HG03457 (cell line): ENCODE results near the gene CHAF1B.
"Not testable (repeated sequence)": the region's sequence is repeated elsewhere in the genome, so short reads cannot be mapped to it uniquely, and the experiment has no call there.

Experiments
- ATAC-seq: cut with Tn5 transposase; IDR thresholded peaks from one replicate; pipeline ENCODE4 v1.9.1; 2021; ENCODE audit warnings: moderate number of reproducible peaks; ENCODE audit not compliant: unreplicated experiment

Gene CHAF1B

DNA sequence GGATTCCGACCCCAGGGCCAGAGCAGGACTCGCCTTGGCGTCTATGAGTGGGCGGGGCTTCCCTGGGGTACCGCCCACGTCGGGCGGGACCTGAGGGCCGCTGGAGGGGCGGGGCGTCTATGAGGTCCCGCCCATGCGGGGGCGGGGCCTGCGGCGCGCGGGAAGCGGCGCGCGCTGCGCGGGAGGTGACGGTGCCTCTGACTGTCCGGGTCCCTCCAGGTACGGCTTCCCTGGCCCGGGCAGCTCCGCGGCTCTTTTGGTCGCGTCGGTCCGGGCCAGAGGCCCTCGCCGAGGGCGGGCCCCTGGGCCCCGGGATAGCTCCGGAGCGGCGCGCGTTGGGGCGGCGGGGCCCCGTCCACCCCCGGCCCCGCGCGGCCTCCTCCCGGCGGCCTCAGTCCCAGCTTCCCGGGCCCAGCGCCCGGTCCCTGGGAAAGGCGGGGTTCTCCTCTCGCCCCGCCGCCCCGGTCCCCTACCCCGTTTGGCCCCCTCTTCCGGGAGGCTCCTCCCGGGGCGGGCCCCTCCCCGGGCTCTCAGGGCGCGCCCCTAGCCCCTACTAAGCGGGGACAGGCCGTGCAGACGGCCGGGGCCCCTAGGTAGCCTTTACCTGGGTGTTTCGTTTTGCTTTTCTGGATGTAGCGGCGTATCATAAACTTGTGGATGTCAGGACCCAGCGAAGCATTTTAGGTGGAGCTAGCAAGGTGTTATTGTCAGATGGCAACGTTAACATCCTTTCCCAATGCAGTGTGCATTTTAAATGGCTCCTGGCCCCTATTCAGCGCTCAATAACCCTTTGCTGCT is at the start of gene CHAF1B:
TSS of gene CHAF1B (plus strand) at position 160 of the 798 bp plus-strand sequence. CDS start 745 bp downstream, outside the sequence.
- no peak for ATAC-seq

DNA sequence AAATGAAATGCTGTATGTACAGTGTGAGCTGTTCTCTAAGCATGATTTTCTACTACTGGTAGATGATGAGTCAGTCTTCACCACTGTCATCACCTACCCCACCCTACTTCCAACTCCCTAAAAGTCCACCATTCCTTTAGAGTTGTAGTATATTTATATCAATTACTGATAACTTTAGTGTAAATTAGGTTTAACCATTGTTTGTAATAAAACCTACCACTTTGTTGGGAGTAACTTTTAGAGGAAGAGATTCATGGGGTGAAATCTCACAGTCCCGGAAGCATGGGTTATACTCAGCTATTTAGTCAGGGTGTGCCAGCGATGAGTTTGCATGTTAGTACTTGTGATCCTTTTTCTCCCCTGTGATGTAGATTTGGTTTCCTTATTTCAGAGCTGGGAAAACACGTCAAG is 48.1 kb upstream of the CHAF1B start:
- ATAC-seq: no peak

DNA sequence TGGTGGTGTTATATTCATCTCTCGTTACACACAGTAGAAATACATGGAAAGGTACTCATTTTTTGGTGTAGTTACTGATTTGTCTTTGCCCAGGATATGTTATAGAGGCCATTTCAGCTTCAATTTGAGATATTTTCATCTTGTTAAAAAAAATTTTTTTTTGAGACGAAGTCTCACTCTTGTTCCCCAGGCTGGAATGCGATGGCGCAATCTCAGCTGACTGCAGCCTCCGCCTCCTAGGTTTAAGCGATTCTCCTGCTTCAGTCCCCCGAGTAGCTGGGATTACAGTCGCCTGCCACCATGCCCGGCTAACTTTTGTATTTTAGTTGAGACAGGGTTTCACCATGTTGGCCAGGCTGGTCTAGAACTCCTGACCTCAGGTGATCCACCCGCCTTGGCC is 46.2 kb upstream of the CHAF1B start:
- no peak for ATAC-seq

DNA sequence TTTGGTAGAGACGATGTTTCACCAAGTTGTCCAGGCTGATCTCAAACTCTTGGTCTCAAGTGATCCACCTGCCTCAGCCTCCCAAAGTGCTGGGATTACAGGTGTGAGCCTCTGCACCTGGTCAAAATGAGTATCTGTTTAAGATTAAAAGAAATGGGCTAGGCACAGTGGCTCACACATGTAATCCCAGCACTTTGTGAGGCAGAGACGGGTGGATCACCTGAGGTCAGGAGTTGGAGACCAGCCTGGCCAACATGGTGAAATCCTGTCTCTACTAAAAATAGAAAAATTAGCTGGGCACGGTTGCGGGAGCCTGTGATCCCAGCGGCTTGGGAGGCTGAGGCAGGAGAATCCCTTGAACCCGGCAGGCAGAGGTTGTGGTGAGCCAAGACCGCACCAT is 42.6 kb upstream of the CHAF1B start:
- ATAC-seq: not testable (repeated sequence)

DNA sequence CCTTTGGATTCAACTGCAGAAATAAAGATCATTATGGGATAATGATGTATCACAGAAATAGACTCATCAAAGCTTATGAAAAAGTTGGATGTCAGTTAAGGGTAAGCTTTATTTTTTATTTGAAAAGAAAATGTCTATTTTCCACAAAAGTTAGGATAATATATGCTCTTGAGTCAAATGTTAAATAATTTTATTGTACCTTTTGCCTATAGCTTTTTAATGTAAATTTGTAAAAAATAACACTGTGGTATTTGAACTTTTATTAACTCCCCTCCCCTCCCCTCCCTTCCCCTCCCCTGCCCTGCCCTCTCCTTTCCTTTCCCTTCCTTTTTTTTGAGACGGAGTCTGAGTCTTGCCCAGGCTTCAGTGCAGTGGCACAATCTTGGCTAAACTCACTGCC is 40.3 kb upstream of the CHAF1B start:
- ATAC-seq: no peak

DNA sequence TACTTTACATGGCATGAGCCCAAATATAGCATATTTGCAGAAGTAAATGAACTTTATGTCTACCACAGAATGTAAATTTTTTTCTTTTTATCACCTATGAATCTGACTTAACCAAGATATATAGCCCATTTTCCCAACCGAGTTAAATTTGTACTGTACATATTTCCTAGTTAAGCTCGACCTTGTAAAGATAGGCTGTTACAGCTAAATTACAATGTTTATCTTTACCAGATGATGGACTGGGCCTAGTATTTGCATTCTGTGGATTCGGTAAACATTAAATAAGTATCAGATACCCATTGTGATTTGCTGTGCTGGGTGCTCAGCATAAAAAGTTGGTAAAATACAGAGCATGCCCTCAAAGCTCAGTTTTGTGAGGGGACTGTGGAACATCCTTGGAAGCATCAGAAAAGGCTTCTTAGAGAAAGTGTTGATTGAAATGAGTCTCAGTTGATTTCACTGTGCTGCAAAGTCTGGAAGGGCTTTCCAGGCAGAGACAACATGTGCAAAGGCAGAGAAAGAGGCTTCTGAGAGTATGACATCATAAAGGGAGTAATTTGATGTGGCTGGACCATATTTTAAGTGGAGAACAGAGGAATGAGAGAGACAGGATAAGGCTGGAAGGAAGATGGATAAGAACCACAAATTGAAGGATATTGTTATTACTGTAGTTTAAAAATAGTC is 37.8 kb upstream of the CHAF1B start:
- no peak for ATAC-seq

DNA sequence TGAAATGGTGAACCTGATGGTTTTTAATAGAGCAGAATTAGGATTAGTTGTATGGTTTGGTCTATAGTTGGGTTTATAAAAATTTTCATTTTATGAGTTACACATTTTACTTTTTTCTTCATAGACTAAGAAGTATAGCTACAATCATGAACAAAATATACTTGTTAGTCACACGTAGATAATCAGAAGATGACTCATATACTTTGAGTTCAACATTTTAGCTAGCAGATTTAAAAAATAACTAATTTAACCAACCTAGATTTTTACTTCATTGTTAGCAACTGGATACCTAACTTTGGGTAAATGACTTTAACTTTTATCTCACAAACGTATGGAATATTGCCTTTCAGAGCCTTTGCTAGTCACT is 37.2 kb upstream of the CHAF1B start:
- no peak for ATAC-seq

DNA sequence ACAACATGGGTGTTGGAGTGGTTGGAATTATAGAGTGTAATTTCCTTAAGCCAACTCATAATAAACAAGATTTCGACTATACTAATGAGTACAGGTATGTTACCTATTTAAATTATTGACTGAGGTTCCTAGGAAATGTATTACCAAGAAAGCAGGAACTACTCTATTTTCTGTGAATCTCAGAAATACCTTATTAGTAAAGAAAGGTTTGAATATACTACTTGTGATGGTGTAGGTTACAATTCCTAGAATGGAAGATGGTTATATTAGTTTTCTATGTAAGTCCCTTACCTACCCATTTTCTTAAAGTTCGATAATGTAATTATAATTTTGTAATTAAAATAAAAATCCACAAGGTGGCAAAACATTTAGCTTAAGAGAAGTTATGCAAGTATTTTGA is 35.9 kb upstream of the CHAF1B start:
- ATAC-seq: no peak

DNA sequence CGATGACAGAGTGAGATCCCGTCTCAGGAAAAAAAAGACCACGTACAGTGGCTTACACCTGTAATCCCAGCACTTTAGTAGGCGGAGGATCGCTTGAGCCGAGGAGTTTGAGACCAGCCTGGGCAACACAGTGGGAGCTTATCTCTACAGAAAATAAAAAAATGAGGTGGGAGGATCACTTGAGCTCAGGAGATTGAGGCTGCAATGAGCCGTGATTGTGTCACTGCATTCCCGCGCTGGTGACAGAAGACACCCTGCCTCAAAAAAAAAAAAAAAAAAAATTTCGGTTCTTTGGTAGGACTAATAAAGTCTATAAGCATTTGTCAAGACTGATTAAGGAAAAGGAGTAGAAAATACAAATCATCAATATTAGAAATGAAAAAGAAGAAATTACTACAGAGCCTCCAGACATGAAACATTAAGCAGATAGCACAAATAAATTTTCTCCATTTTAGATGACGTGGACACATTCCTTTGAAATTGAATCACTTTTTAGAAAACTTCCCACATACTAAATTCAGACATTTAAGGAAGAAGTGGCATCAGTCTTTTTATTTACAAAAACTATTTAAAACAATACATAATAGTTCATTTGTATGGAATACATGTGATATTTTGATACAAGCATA is 34.8 kb upstream of the CHAF1B start:
- ATAC-seq: no peak

DNA sequence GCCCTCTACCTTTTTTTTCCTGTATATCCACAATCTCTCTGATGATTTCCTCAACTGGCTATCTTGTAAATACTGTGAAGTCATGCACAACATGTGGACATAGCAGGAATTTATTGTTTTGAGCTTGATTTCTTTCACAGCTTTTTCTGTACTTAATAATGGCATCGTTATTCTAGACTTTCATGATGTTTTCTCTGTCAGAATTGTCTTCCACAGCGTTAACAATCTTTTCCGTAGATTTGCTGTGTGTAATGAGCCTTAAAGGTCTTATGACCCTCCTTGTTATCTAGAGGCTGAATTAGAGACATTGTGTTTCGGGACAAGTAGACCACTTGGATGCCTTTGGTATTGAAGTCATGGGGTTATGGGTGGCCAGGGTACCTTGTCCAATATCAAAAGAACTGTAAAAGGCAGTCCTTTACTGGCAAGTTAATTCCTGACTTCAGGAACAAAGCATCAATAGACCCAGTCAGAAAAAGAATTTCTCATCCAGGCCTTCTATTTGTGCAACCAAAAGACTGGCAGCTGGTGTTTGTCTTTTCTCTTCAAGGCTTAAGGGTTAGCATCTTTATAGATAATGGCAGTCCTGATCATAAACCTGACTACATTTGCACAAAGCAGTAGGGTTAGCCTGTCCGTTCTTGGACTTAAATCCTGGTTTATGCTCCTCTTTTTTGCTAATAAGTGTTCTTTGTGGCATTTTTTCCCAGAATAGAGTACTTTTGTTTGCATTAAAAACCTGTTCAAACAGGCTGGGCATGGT is 30.1 kb upstream of the CHAF1B start:
- ATAC-seq: no peak

DNA sequence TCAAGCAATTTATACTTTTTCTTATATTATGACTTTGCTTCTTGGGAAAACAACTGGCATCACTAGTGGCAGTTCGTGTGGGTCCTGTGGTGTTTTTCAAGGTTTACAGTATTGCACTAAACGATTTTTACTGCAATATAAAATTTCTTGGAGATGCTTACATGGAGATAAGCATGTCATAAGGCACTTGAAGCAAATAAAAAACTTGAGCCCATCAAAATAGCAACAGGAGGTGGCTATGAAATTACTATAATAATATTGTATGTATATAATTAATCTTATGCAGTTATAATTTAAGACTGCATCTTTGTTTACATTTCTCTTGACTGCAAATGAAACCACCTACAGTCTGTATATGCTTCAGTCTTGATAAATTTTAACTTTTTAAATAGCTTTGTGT is 29.3 kb upstream of the CHAF1B start:
- no peak for ATAC-seq

DNA sequence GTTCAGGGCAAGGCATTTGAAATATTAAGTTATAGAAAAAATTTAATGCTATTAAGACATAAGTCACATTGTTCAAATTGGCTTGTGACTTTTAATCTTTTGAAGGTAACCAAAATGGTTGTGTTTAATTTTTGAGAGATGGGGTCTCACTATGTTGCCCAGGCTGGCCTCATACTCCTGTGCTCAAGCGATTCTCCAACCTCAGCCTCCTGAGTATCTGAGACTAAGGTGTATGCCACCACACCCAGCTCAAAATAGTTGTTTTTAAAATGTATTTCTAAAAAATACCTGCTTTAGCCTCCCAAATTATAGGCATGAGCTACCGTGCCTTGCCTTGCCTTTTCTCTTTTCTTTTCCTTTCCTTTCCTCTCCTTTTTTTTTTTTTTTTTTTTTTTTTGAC is 26.0 kb upstream of the CHAF1B start:
- no peak for ATAC-seq

DNA sequence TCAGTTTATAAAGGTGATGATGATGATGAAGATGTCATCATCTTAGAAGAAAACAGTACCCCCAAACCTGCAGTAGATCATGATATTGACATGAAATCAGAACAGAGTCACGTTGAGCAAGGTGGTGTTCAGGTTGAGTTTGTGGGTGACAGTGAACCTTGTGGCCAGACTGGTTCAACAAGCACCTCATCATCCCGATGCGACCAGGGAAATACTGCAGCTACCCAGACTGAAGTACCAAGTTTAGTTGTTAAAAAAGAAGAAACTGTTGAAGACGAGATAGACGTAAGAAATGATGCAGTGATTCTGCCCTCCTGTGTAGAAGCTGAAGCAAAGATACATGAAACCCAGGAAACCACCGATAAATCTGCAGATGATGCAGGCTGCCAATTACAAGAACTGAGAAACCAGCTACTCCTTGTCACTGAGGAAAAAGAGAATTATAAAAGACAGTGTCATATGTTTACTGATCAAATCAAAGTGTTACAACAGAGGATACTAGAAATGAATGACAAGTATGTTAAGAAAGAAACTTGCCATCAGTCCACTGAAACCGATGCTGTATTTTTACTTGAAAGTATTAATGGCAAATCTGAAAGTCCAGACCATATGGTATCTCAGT is 16.0 kb upstream of the CHAF1B start:
- ATAC-seq: no peak

DNA sequence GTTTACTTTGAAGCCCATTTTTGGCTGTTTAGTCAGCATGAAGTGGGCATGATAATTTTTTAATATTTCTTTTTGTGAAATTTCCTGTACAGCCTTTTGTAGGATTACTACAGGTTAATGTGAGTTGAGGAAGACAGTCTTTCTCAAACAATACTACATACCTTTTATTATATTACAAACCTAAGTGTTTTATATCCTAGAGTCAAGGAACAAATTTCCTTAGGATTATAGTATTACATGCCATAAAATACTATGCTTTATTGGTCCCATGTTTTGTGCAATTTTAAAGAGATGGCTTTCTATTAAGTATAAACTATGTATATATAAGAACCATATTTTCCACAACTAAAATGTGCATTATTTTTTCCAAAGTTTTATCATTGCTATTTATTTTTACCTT is 9.2 kb upstream of the CHAF1B start:
- no peak for ATAC-seq

DNA sequence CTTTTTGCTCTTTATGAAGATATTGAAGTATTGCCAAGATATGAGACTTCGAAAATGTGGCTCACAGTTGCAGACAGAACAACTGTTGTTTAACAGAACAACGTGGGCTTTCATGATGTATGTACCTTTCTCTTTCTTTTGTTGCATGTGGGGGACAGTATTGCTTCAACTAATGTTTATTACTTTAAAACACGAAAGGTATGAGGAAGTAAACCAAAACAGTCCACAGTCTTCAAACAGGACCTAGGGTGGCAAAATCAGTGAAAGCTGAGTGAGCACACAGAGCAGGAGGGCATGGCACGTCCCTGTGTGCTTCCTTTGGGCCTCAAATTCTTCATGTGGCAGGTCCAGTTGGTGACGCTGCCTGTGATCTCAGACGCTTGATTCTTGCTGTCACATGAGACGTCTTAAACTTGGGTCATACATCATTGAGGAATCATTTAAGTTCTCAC is 7.8 kb upstream of the CHAF1B start:
- no peak for ATAC-seq

DNA sequence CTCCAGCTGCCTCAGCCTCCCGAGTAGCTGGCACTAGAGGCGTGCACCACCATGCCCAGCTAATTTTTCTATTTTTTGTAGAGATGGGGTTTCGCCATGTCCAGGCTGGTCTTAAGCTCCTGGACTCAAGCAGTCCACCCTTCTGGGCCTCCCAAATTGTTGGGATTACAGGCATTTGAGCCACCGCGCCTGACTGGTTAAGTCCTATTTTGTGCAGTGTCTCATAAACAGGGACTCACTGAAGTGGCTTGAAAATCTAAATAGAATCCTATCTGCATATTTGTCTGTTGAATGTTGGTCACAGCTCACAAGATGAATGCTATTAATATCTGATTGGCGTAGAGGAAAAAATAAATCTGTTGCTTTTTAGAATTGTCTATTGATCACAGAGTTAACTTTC is 5.9 kb upstream of the CHAF1B start:
- ATAC-seq: no peak

DNA sequence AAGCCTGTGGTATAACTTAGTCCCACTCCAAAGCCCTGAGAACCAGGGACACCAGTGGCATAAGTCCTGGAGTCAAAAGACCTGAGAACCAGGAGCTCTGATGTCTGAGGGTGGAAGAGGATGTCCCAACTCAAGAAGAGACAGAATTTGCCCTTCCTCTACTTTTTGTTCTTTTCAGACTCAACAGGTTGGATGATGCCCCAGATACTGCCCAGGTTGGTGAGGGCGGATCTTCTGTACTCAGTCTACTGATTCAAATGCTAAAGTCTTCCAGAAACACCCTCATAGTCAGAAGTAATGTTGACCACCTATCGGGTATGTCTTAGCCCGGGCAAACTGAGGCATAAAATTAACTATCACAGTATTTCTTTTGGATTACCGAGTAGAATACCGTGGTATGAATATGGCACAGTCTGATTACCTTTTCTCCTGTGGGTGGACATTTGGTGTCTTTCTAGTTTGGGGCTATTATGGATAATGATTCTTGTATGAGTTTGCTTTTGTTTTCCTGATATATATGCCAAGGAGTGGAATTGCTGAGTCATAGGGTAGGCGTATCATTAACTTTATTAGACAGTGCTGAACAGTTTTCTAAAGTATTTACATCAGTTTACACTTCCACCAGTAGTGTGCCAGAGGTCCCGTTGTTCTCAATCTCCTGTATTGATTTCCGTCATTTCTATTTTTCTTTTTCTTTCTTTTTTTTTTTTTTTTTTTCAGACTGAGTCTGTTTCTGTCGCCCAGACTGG is 3.2 kb upstream of the CHAF1B start:
- no peak for ATAC-seq

DNA sequence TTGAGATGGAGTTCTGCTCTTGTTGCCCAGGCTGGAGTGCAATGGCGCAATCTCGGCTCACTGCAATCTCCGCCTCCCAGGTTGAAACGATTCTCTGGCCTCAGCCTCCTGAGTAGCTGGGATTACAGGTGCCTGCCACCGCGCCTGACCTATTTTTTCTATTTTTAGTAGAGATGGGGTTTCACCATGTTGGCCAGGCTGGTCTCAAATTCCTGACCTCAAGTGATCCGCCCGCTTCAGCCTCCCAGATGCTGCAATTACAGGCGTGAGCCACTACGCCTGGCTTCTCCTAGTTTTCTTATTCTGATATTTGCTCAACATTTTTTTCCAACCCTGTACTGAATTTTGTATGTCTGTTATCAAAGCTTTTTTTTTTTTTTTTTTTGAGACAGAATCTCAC is 2.5 kb upstream of the CHAF1B start:
- not testable (repeated sequence) for ATAC-seq

DNA sequence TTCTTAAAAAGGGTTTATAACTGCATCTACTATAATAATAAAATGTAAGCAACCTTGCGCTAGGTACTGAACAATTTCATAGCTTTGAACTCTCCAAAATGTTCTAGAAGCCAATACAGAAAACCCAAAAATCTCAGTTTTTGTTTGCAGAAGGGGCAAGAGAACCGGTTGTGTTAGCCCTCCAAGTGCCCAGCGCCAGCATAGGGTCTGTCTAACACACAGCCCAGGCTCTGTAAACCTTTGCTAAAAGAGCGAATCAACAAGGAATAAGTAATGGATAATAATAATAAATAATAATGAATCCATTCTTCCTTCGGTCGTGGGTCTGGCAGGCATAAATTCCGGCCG is 333 bp upstream of the CHAF1B start:
- no peak for ATAC-seq

DNA sequence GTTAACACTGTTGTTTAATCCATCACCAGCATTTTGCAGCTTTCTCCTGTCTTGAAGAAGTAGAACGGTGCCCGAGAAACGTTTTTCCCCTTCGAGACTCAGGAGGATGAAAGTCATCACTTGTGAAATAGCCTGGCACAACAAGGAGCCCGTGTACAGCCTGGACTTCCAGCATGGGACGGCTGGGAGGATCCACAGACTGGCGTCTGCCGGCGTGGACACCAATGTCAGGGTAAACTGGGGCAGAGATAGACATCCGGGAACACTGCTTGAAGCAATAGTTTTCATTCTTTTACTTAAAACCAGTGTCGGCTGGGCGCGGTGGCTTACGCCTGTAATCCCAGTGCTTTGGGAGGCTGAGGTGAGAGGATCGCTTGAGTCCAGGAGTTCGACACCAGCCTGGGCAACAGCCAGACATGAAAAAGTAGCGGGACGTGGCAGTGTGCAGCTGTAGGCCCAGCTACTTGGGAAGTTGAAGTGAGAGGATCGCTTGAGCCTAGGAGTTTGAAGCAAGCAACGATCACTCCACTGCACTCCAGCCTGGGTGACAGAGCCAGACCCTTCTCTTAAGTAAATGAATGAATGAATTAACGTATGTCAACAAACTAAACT is 945 bp downstream of the CHAF1B start:
- no peak for ATAC-seq
